ENCODE measurements around the gene GALNT8.

- TF ChIP-seq POLR2A (IDR thresholded peaks at IDR 0.05; ENCODE audit: low read depth, low read length): no peak
- TF ChIP-seq POU2F2 (IDR thresholded peaks at IDR 0.05; ENCODE audit: low read depth, low read length): no peak
- no peak for TF ChIP-seq TAF1 (IDR thresholded peaks at IDR 0.05; ENCODE audit: low read depth, low read length)
- TF ChIP-seq POLR2AphosphoS5 (IDR thresholded peaks at IDR 0.05; ENCODE audit: low read depth, low read length): no peak
Observed at GRCh38 chr12:4769073-4769472, 48.9 kb downstream of the GALNT8 start.
